ENCODE results near the gene XYLT2. TPM values are rescaled to one million over a fixed set of nuclear protein-coding genes. Genes with fewer than 3 reads are reported as not detected.

Gene XYLT2
- total and polyA plus RNA-seq, 9 of the 15 experiments (the other 6 are each of a cell fraction or from before 2014, with no cell fraction given): 0.63 to 9.1 (median 4.3) TPM

DNA sequence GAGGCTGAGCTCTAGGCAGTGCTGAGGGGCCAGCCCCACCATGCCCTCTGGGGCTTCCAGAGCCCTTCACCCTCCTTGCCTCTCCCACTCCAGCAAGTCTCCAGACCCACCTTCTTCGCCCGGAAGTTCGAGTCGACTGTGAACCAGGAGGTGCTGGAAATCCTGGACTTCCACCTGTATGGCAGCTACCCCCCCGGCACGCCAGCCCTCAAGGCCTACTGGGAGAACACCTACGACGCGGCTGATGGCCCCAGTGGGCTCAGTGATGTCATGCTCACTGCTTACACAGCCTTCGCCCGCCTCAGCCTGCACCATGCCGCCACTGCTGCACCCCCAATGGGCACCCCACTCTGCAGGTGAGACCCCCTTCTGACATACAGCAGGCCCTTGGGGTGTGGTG is 10.5 kb downstream of the XYLT2 start:
- ChIA-PET POLR2A (no interaction called here), CTCF (ENCODE audit: low intra/inter-chr PET ratio) (no interaction called here)
- Histone ChIP-seq H3K9ac (ENCODE audit: insufficient read depth in 1 of 2, low read depth in 2 of 2, low read length in 2 of 2) (no peak overlapping the region; a peak in 1 of 4 replicates), H3K4me3 (no peak overlapping the region), H3K9me1 (ENCODE audit: control insufficient read depth, insufficient read depth, low read length) (no peaks in the 10 kb centered on the region), H3K9me3 (replicated peaks; ENCODE audit: control insufficient read depth, insufficient read depth, low read depth, low read length) (no peaks in the 10 kb centered on the region), H3K36me3 (ENCODE audit: control insufficient read depth, insufficient read depth, low read length) (peaks cover 69% of the 10 kb centered on the region; the same call in 2 of the 3 replicates), H4K20me1 (replicated peaks; ENCODE audit: control insufficient read depth, insufficient read depth, low read length) (peaks cover 5% of the 10 kb centered on the region), H3K27ac (ENCODE audit: extremely low read depth, low read depth, low read length) (no peak overlapping the region), H2AFZ (ENCODE audit: low read depth, low read length) (no peak overlapping the region), H3K27me3 (ENCODE audit: control insufficient read depth in 2 of 2, insufficient read depth in 2 of 2, low read length in 2 of 2) (no peaks in the 10 kb centered on the region; a peak in 1 of 5 replicates), H3K79me2 (ENCODE audit: control insufficient read depth, insufficient read depth, low read length) (no peaks in the 10 kb centered on the region), H3K4me2 (ENCODE audit: insufficient read depth, low read length) (no peak overlapping the region), H3K4me1 (replicated peaks in 1 of 2; ENCODE audit: control insufficient read depth in 2 of 2, insufficient read depth in 2 of 2, low read length in 2 of 2) (peaks cover 5 to 40% of the 10 kb centered on the region in 2 experiments; a peak in 4 of 5 replicates)
- DNase-seq (ENCODE audit: extremely low read depth in 1 of 4, low spot score in 3 of 4): no peak
- ATAC-seq: no peak
- 92% methylated on average over 10 of the region's 12 CpGs for WGBS (ENCODE audit: insufficient coverage, low coverage, missing lambda C conversion rate)
- no peak for FAIRE-seq
- in situ Hi-C loops (cut with MboI): no loop called here
- BruUV-seq (replicated peaks): no TSS peak
- intact Hi-C loops (cut with micrococcal nuclease): no loop called here
- TF ChIP-seq CREB3 (tag; conservative IDR thresholded peaks at IDR 0.05; ENCODE audit: low read depth) (no peak), RBM14 (IDR thresholded peaks at IDR 0.05; ENCODE audit: borderline replicate concordance, insufficient read depth, low read depth, low read length) (no peak), MEF2A (IDR thresholded peaks at IDR 0.05; ENCODE audit: control insufficient read depth, low read depth, low read length) (no peak), ZNF232 (CRISPR knock-in tag; IDR thresholded peaks at IDR 0.05) (no peak), NCOA2 (IDR thresholded peaks at IDR 0.05; ENCODE audit: partially characterized antibody in 2 of 2) (no peak), BACH1 (tag; IDR thresholded peaks at IDR 0.05) (no peak), ETS2 (tag; IDR thresholded peaks at IDR 0.05; ENCODE audit: borderline replicate concordance, poor library complexity, severe bottlenecking) (no peak), ZNF274 (IDR thresholded peaks at IDR 0.05; ENCODE audit: borderline replicate concordance, low read depth, low read length) (no peak), GMEB1 (CRISPR knock-in tag; IDR thresholded peaks at IDR 0.05) (no peak)
- TF ChIP-seq, protein P1, sequence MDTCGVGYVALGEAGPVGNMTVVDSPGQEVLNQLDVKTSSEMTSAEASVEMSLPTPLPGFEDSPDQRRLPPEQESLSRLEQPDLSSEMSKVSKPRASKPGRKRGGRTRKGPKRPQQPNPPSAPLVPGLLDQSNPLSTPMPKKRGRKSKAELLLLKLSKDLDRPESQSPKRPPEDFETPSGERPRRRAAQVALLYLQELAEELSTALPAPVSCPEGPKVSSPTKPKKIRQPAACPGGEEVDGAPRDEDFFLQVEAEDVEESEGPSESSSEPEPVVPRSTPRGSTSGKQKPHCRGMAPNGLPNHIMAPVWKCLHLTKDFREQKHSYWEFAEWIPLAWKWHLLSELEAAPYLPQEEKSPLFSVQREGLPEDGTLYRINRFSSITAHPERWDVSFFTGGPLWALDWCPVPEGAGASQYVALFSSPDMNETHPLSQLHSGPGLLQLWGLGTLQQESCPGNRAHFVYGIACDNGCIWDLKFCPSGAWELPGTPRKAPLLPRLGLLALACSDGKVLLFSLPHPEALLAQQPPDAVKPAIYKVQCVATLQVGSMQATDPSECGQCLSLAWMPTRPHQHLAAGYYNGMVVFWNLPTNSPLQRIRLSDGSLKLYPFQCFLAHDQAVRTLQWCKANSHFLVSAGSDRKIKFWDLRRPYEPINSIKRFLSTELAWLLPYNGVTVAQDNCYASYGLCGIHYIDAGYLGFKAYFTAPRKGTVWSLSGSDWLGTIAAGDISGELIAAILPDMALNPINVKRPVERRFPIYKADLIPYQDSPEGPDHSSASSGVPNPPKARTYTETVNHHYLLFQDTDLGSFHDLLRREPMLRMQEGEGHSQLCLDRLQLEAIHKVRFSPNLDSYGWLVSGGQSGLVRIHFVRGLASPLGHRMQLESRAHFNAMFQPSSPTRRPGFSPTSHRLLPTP (IDR thresholded peaks at IDR 0.05; ENCODE audit: borderline replicate concordance, extremely low read depth, insufficient read length): no peak
- TF ChIP-seq, protein P2, sequence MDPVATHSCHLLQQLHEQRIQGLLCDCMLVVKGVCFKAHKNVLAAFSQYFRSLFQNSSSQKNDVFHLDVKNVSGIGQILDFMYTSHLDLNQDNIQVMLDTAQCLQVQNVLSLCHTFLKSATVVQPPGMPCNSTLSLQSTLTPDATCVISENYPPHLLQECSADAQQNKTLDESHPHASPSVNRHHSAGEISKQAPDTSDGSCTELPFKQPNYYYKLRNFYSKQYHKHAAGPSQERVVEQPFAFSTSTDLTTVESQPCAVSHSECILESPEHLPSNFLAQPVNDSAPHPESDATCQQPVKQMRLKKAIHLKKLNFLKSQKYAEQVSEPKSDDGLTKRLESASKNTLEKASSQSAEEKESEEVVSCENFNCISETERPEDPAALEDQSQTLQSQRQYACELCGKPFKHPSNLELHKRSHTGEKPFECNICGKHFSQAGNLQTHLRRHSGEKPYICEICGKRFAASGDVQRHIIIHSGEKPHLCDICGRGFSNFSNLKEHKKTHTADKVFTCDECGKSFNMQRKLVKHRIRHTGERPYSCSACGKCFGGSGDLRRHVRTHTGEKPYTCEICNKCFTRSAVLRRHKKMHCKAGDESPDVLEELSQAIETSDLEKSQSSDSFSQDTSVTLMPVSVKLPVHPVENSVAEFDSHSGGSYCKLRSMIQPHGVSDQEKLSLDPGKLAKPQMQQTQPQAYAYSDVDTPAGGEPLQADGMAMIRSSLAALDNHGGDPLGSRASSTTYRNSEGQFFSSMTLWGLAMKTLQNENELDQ (CRISPR knock-in tag; IDR thresholded peaks at IDR 0.05; ENCODE audit: borderline replicate concordance): no peak
- TF ChIP-seq, protein P3, sequence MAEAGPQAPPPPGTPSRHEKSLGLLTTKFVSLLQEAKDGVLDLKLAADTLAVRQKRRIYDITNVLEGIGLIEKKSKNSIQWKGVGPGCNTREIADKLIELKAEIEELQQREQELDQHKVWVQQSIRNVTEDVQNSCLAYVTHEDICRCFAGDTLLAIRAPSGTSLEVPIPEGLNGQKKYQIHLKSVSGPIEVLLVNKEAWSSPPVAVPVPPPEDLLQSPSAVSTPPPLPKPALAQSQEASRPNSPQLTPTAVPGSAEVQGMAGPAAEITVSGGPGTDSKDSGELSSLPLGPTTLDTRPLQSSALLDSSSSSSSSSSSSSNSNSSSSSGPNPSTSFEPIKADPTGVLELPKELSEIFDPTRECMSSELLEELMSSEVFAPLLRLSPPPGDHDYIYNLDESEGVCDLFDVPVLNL (CRISPR knock-in tag; IDR thresholded peaks at IDR 0.05; ENCODE audit: low read depth): no peak

Data from K562 (cell line).